Ishikawa (cell line): ENCODE results near the gene TCF15.

ENCODE experiments used
- CEBPB ChIP-seq: IDR thresholded peaks from 2 replicates; pipeline ENCODE4 v1.6.1; 2012
- CREB1 ChIP-seq: IDR thresholded peaks from 2 replicates; pipeline ENCODE4 v1.6.1; 2012; ENCODE audit warnings: low read depth
- EGR1 ChIP-seq: IDR thresholded peaks from 2 replicates; pipeline ENCODE4 v1.6.1; 2012
- EP300 ChIP-seq: IDR thresholded peaks from 2 replicates; pipeline ENCODE4 v1.6.1; 2012; ENCODE audit warnings: borderline replicate concordance
- FOXM1 ChIP-seq: IDR thresholded peaks from 2 replicates; pipeline ENCODE4 v1.6.1; 2012; ENCODE audit warnings: low read depth, borderline replicate concordance
- NFIC ChIP-seq: IDR thresholded peaks from 2 replicates; pipeline ENCODE4 v1.6.1; 2012
- RAD21 ChIP-seq: IDR thresholded peaks from 2 replicates; pipeline ENCODE4 v1.6.1; 2012; ENCODE audit warnings: low read depth
- TAF1 ChIP-seq: IDR thresholded peaks from 2 replicates; pipeline ENCODE4 v1.6.1; 2012; ENCODE audit warnings: low read depth, mild to moderate bottlenecking
- TCF12 ChIP-seq: IDR thresholded peaks from 2 replicates; pipeline ENCODE4 v1.6.1; 2012; ENCODE audit warnings: low read depth
- TEAD4 ChIP-seq: IDR thresholded peaks from 2 replicates; pipeline ENCODE4 v1.6.1; 2012
- USF1 ChIP-seq: IDR thresholded peaks from 2 replicates; pipeline ENCODE4 v1.6.1; 2012
- YY1 ChIP-seq: IDR thresholded peaks from 2 replicates; pipeline ENCODE4 v1.6.1; 2012; ENCODE audit warnings: low read depth
- ZBTB7A ChIP-seq: IDR thresholded peaks from 2 replicates; pipeline ENCODE4 v1.6.1; 2012; ENCODE audit warnings: low read depth
- TF ChIP-seq, protein P1 (sequence below): IDR thresholded peaks from 2 replicates; pipeline ENCODE4 v1.6.1; 2012
- TF ChIP-seq, protein P2 (sequence below): IDR thresholded peaks from 2 replicates; pipeline ENCODE4 v1.6.1; 2012; ENCODE audit warnings: low read depth, mild to moderate bottlenecking

Gene TCF15

DNA sequence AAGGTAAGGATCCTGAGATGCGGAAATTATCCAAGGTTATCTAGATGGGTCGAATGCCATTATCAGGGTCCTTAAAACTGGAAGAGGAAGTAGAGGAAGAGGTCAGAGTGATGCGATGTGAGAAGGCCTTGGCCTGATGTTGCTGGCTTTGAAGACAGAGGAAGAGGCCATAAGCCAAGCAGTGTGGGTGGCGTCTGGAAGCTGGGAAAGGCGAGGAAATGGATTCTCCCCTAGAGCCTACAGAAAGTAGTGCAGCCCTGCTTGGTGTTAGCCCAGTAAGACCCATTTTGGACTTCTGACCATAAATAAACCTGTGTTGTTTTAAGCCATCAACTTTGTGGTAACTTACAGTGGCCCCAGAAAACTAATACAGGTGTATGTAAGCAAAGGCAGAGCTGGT lies 40.8 kb upstream of the TCF15 start:
- TF ChIP-seq TAF1 (no peak), CREB1 (no peak), CEBPB (no peak), EP300 (no peak), TCF12 (no peak), USF1 (no peak), EGR1 (no peak), FOXM1 (no peak), YY1 (no peak), RAD21 (no peak)
- TF ChIP-seq, protein P1, sequence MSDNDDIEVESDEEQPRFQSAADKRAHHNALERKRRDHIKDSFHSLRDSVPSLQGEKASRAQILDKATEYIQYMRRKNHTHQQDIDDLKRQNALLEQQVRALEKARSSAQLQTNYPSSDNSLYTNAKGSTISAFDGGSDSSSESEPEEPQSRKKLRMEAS: no peak

DNA sequence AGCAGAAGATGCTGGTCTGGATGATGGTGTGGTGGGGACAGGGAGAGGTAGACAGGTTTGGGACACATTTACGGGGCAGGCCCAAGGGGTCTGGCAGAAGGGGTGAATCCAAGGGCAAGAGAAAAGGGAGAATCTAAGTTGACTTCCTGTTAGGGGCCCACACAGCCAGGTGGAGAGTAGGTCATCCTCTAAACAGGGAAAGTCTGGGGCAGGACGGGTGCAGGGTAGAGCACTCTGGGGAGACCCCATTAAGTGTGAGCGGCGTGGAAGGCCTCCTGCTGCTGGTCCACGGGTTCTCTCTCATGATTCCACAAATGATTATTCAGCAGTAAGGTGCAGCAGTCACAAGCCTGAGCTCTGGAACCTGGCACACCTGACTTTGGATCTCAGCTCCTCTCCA lies 40.2 kb upstream of the TCF15 start:
- TF ChIP-seq TAF1: no peak
- no peak for TF ChIP-seq USF1
- TF ChIP-seq CREB1: no peak
- no peak for TF ChIP-seq TCF12
- TF ChIP-seq EP300: no peak
- TF ChIP-seq, protein P1: no peak
- no peak for TF ChIP-seq CEBPB
- no peak for TF ChIP-seq ZBTB7A
- no peak for TF ChIP-seq RAD21
- TF ChIP-seq, protein P2, sequence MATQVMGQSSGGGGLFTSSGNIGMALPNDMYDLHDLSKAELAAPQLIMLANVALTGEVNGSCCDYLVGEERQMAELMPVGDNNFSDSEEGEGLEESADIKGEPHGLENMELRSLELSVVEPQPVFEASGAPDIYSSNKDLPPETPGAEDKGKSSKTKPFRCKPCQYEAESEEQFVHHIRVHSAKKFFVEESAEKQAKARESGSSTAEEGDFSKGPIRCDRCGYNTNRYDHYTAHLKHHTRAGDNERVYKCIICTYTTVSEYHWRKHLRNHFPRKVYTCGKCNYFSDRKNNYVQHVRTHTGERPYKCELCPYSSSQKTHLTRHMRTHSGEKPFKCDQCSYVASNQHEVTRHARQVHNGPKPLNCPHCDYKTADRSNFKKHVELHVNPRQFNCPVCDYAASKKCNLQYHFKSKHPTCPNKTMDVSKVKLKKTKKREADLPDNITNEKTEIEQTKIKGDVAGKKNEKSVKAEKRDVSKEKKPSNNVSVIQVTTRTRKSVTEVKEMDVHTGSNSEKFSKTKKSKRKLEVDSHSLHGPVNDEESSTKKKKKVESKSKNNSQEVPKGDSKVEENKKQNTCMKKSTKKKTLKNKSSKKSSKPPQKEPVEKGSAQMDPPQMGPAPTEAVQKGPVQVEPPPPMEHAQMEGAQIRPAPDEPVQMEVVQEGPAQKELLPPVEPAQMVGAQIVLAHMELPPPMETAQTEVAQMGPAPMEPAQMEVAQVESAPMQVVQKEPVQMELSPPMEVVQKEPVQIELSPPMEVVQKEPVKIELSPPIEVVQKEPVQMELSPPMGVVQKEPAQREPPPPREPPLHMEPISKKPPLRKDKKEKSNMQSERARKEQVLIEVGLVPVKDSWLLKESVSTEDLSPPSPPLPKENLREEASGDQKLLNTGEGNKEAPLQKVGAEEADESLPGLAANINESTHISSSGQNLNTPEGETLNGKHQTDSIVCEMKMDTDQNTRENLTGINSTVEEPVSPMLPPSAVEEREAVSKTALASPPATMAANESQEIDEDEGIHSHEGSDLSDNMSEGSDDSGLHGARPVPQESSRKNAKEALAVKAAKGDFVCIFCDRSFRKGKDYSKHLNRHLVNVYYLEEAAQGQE: no peak
- no peak for TF ChIP-seq FOXM1
- no peak for TF ChIP-seq NFIC
- no peak for TF ChIP-seq YY1
- no peak for TF ChIP-seq TEAD4
- TF ChIP-seq EGR1: no peak

GRCh38 chr20:647479-648019 lies 37.4 kb upstream of the TCF15 start:
- TF ChIP-seq EGR1 (no peak), EP300 (no peak), TEAD4 (no peak), CREB1 (no peak), ZBTB7A (no peak), CEBPB (no peak), TCF12 (no peak), RAD21 (no peak), NFIC (no peak), TAF1 (no peak), USF1 (no peak), FOXM1 (no peak), YY1 (no peak)
- TF ChIP-seq, protein P1: no peak
- TF ChIP-seq, protein P2: no peak

GRCh38 chr20:646868-647233 lies 36.7 kb upstream of the TCF15 start:
- TF ChIP-seq ZBTB7A (no peak), YY1 (no peak), NFIC (no peak), CREB1 (no peak), FOXM1 (no peak), CEBPB (no peak), EGR1 (no peak), USF1 (no peak), EP300 (no peak), RAD21 (no peak)
- TF ChIP-seq, protein P2: no peak
